GM21576 (cell line): ENCODE measurements around the gene ISX.
"Not testable (repeated sequence)": the region's sequence is repeated elsewhere in the genome, so short reads cannot be mapped to it uniquely, and the experiment has no call there.

Experiments
- ATAC-seq: cut with Tn5 transposase; IDR thresholded peaks from one replicate; pipeline ENCODE4 v1.9.1; 2021; ENCODE audit warnings: mild to moderate bottlenecking, moderate library complexity; ENCODE audit not compliant: unreplicated experiment

ISX gene

DNA sequence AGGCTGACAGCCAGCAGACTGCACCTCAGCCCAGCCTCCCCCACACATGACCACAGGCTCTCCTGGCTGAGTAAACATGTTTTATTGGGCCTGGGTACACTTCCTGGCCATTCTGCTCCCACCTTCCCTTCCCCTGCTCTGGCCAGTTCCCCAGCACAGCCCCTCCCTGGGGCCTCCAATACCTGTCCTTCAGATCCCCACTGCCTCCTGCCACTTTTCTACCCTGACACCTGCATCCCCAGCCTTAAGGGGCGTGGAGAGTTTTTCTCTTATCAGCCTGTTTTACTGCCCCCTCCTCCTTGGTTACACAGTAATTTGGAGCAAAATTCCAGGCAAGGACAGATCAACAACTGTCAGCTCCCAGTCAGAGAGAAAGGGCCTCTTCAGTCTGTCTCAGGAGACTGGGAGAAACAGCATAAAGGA is at the start of gene ISX:
Gene ISX, plus strand, starts transcription at position 363 of the 423 bp plus-strand sequence. CDS start 930 bp downstream, outside the sequence.
- no peak for ATAC-seq

DNA sequence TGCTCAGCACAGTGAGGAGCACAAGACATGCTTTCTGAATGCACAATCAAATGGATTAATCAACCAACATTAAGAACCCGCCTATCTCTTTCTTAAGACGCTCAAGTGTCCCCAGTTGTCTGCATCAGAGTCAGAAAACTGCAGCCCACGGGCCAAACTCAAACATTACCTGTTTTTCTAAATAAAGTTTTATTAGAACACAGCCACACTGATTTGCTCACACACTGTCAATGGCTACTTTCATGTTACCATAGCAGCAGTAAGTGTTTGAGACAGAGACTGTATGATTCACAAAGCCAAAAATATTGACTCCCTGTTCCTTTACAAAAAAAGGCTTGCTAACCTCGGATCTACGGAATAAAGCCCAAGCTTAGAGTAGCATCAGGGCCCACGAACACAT is 49.0 kb upstream of the ISX start:
- no peak for ATAC-seq

- ATAC-seq: no peak
Measured at GRCh38 chr22:35018995-35019394, 47.0 kb upstream of the ISX start.

DNA sequence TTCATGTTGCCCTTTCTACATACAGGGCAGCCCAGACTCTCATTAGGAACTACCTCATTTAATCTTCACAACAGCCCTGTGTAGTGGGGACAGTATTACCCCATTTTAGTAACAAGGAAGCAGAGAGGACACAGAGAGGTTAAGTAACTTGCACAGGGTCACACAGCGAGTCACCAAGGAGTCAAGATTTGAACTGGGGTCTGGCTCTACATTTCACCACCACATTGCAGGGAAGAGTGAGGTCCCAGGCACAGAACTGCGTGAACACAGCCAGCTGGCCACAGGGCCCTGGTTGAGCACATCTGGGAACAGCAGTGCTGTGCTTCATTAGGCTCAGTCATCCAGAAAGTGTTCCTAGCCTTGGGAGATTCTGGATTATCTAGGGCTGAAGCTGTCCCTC is 45.4 kb upstream of the ISX start:
- ATAC-seq: no peak

- no peak for ATAC-seq
Measured at GRCh38 chr22:35021161-35021560, 44.8 kb upstream of the ISX start.

DNA sequence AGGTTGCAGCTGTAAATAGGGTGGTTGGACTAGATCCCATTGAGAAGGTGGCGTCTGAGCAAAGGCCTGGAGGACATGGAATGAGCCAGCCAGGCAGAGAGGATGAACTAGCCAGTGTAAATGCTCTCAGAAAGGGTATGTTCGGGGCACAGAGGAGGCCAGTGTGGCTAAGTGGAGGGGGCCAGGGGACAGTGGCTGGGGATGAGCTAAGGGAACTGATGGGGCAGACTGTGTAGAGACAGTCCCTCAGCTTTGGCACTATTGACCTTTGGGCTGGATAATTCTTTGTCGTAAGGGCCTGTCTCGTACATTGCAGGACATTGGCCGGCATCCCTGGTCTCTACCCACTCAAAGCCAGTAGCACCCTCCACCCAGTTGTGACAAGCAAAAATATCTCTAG is 43.7 kb upstream of the ISX start:
- no peak for ATAC-seq

DNA sequence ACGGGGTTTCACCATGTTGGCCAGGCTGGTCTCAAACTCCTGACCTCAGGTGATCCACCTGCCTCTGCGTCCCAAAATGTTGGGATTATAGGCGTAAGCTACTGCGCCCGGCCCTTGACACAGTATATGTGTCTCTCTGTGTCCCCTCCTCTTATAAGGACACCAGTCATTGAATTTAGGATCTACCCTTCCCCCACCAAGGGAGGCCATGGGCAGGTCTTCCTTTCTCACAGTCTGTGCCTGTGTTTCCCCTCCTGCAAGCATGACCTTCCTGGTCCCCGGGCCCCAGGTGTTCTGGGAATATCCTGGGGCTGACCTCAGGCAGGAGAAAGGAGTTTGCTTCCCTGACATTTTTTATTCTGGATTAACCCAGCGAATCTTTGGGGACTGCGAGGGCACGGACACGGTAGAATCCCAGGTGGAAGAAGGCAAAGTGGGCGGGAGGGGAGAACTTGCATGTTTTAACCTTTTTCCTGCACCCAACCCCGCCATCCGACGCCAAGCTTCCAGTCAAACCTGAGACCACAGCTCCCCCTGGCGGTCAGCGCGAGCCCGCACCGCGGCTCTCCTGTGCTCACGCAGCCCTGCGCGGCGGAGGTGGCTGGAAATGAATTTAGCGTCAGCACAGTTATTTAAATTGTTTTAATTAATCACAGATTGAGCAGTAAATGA is 42.1 kb upstream of the ISX start:
- ATAC-seq: no peak

DNA sequence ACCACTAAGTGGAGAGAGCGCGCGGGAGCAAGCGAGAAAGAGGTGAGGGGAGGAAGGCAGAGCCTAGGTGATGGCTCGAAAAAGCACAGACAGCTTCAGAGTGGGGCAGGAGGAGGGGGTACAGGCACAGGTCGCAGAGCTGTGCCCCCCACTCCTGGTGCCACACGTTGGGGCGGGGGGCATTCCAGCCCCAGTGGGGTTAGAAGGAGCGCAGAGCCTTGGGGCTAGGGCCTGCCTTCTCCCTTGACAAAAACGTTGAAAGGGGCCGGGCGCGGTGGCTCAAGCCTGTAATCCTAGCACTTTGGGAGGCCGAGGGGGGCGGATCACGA is 41.6 kb upstream of the ISX start:
- no peak for ATAC-seq

DNA sequence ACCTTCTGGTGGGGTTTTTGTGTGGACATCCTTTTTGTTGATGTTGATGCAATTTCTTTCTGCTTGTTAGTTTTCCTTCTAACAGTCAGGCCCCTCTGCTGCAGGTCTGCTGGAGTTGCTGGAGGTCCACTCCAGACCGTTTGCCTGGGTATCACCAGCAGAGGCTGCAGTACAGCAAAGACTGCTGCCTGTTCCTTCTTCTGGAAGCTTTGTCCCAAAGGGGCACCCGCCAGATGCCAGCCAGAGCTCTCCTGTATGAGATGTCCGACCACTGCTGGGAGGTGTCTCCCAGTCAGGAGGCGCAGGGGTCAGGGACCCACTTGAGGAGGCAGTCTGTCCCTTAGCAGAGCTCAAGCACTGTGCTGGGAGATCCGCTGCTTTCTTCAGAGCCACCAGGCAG is 35.8 kb upstream of the ISX start:
- not testable (repeated sequence) for ATAC-seq

DNA sequence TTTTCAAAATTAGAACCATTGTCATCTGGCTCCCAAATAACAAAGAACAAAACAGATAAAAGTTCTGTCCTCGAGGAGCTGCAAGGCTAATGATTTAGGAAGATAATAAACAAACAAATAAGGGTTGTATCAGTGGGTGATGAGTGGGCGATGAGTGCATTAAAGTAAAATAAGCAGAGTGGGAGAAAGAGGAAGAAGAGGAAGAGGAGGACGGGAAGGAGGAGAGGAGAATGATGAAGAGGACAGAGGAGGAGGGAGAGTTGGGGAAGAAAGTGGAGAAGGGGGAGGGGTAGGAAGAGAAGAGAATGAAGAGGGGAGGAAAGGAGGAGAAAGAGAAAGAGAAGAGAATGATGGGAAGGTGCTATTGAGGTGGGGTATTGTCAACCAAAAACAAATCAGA is 33.4 kb upstream of the ISX start:
- ATAC-seq: no peak

- no peak for ATAC-seq
Measured at GRCh38 chr22:35033635-35034296, 32.2 kb upstream of the ISX start.

GRCh38 chr22:35034963-35035362 is 31.0 kb upstream of the ISX start:
- no peak for ATAC-seq

GRCh38 chr22:35037089-35037488 is 28.9 kb upstream of the ISX start:
- ATAC-seq: no peak

GRCh38 chr22:35039625-35040024 is 26.3 kb upstream of the ISX start:
- no peak for ATAC-seq

GRCh38 chr22:35043252-35043933 is 22.6 kb upstream of the ISX start:
- no peak for ATAC-seq

DNA sequence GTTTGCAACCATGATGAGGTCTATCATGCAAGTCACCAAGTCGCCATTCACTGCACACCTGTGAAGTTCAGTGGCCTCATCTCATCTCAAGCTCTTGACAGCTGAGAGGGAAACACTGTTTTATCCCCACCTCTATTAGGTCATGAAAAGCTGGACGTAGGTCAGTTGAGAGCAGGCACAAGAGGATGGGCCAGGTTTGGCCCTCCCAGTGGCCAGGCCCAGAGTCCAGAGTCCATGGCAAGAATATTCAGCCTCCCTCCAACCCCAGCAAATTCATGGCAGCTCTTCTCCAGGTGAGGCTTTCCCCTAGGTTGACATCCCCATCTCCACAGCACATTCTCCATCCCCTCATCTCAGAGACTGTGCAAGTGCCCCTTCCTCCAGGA is 22.0 kb upstream of the ISX start:
- no peak for ATAC-seq

DNA sequence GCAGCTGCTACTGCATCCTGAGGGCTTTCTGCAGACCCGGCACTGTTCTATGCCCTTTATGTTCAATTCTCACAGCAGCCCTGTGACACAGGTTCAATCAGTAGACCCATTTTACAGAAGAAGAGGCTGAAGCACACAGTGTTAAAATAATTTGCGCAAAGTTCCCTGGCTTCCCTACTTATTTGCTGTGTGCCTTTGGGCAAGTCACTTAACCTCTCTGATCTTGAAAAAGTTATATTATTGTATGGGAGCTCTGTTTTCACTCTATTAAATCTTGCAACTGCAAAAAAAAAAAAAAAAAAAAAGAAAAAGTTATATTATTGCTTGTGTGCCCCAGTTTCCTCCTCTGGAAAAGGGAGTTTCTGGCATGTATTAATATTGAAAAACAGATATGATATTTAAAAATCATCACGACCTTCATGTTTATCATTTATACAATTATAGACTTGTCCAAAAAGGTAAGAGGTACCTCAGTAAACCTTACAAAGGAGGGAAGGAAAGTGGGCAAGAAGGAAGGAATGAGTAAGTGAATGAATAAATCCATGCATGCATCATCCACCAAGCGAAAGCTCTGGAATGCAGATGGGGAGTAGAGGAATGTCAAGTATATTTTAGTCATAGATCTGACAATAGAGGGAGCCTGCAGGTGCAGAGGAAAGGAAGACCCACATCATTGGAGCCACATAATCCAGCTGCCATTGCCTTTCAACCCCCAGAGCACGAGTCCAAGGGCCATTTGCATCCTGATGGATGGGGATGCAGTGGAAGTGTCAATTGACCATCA is 21.2 kb upstream of the ISX start:
- ATAC-seq: no peak

DNA sequence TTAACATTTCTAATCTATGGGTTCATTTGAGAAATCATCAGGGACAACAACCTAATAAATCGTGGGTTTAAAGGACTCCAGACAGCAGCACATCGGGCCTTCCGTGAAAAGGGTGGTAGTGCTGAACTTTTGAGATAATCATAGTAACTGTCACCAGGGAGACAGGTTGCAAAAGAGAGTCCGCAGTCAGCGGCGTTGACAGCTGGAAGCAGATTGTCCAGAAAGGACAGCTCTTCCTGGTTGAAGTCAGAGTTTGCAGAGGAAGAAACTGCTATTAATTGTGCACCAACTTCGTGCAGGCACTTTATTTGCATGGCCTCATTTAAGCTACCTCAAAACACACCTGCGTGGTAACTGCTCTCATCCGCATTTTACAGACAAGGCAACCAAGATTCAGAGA is 20.5 kb upstream of the ISX start:
- no peak for ATAC-seq

GRCh38 chr22:35046744-35047462 is 19.1 kb upstream of the ISX start:
- no peak for ATAC-seq

DNA sequence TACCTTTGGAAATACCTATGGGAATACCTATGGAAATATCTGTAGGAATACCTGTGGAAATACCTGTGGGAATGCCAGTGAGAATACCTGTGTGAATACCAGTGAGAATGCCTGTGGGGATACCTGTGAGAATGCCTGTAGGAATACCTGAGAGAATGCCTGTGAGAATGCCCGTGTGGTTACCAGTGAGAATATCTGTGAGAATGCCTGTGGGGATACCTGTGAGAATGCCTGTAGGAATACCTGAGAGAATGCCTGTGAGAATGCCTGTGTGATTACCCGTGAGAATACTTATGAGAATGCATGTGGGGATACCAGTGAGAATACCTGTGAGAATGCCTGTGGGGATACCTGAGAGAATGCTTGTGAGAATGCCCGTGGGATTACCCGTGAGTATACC is 15.9 kb upstream of the ISX start:
- not testable (repeated sequence) for ATAC-seq

DNA sequence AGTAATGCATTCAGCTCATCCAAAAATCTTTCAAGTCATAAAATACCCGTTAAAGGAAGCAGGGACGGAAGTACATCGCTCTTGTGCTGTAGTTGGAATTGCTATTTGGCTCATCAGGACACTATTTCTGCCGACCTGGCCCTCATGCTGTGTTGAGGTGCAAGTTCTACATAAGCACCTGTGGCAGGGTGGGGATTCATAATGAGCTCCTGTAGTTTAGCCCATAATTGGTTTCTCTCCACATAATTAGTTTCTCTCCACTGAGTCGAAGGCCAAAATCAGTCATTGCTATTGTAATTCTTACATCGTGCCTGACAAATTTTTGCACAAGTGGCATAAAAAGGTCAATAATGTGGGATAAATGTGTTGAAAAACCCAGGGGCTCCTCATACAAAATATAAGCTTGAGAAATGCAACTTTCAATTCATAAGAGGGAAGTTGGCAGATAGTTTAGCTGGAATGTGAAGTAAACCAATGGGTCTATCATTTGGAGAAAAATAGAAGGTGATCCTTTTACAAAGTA is 14.9 kb upstream of the ISX start:
- no peak for ATAC-seq
